ENCODE data around the gene F11.

F11 gene

GRCh38 chr4:186329372-186329771 is 63.4 kb downstream of the F11 start:
- H3K9ac ChIP-seq (ENCODE audit: low read depth, low read length, poor library complexity): no peak overlapping the region
- H2AK5ac ChIP-seq (ENCODE audit: low read depth, low read length): no peak overlapping the region
- no peaks in the 10 kb centered on the region for H3K79me1 ChIP-seq (ENCODE audit: low read depth, low read length)
- no peak overlapping the region for H2AFZ ChIP-seq (ENCODE audit: low read length)
- no peak overlapping the region for H3K14ac ChIP-seq (ENCODE audit: low read length)
- no peak overlapping the region for H2BK15ac ChIP-seq (ENCODE audit: low read length)
- H2BK5ac ChIP-seq (ENCODE audit: low read length): no peak overlapping the region
- DNase-seq (ENCODE audit: low spot score): no peak
- no peak overlapping the region for H3K18ac ChIP-seq (ENCODE audit: low read length)
- peaks cover 0 to 7% of the 10 kb centered on the region in 2 donors for H3K9me3 ChIP-seq (replicated peaks in 1 of 2; ENCODE audit: control insufficient read depth in 2 of 2, insufficient read depth in 1 of 2, low read depth in 1 of 2, low read length in 2 of 2)
- H3K27ac ChIP-seq (replicated peaks; ENCODE audit: low read length): no peak overlapping the region
- H4K8ac ChIP-seq (ENCODE audit: low read depth, low read length): no peak overlapping the region
- H2BK120ac ChIP-seq (ENCODE audit: low read depth, low read length): no peak overlapping the region
- H2BK12ac ChIP-seq (ENCODE audit: low read length): no peak overlapping the region
- H3K23ac ChIP-seq (ENCODE audit: low read depth, low read length, poor library complexity): no peak overlapping the region
- no peaks in the 10 kb centered on the region for H3K27me3 ChIP-seq (ENCODE audit: control insufficient read depth in 3 of 3, insufficient read depth in 3 of 3, low read depth in 1 of 3, low read length in 3 of 3)
- H4K91ac ChIP-seq (ENCODE audit: low read depth, low read length, poor library complexity): no peak overlapping the region
- no CpG with 5 or more reads among the region's 15 CpGs for WGBS, 2 donors (ENCODE audit: extremely low coverage in 2 of 2, insufficient read length in 2 of 2, insufficient replicate concordance in 1 of 2)
- no peak overlapping the region for H3K4me2 ChIP-seq (ENCODE audit: insufficient read depth, low read length, poor library complexity, severe bottlenecking)
- H3K4me1 ChIP-seq (ENCODE audit: control insufficient read depth in 2 of 2, insufficient read depth in 1 of 2, low read depth in 1 of 2, low read length in 2 of 2): no peaks in the 10 kb centered on the region
- no peak overlapping the region for H3K4ac ChIP-seq (ENCODE audit: low read length)
- H3K4me3 ChIP-seq (ENCODE audit: low read length in 2 of 2): peak overlapping the region in 1 of 2 donors; percentile 49
- no peaks in the 10 kb centered on the region for H3K36me3 ChIP-seq (replicated peaks in 1 of 2; ENCODE audit: control insufficient read depth in 2 of 2, insufficient read depth in 2 of 2, low read length in 2 of 2)

GRCh38 chr4:186330368-186330767 is 64.4 kb downstream of the F11 start:
- no peak overlapping the region for H3K4me2 ChIP-seq (ENCODE audit: insufficient read depth, low read length, poor library complexity, severe bottlenecking)
- H3K9ac ChIP-seq (ENCODE audit: low read depth, low read length, poor library complexity): no peak overlapping the region
- no peak overlapping the region for H2BK120ac ChIP-seq (ENCODE audit: low read depth, low read length)
- H3K36me3 ChIP-seq (replicated peaks in 1 of 2; ENCODE audit: control insufficient read depth in 2 of 2, insufficient read depth in 2 of 2, low read length in 2 of 2): no peaks in the 10 kb centered on the region
- H3K4me3 ChIP-seq (ENCODE audit: low read length in 2 of 2): no peak overlapping the region
- 100% methylated on average over 1 of the region's 3 CpGs for WGBS, 2 donors (ENCODE audit: extremely low coverage in 2 of 2, insufficient read length in 2 of 2, insufficient replicate concordance in 1 of 2)
- H4K91ac ChIP-seq (ENCODE audit: low read depth, low read length, poor library complexity): no peak overlapping the region
- no peak overlapping the region for H3K23ac ChIP-seq (ENCODE audit: low read depth, low read length, poor library complexity)
- H3K27ac ChIP-seq (replicated peaks; ENCODE audit: low read length): no peak overlapping the region
- no peak for DNase-seq (ENCODE audit: low spot score)
- no peak overlapping the region for H3K14ac ChIP-seq (ENCODE audit: low read length)
- H3K27me3 ChIP-seq (ENCODE audit: control insufficient read depth in 3 of 3, insufficient read depth in 3 of 3, low read depth in 1 of 3, low read length in 3 of 3): no peaks in the 10 kb centered on the region
- H2AFZ ChIP-seq (ENCODE audit: low read length): no peak overlapping the region
- H2BK12ac ChIP-seq (ENCODE audit: low read length): no peak overlapping the region
- H2BK5ac ChIP-seq (ENCODE audit: low read length): no peak overlapping the region
- no peaks in the 10 kb centered on the region for H3K79me1 ChIP-seq (ENCODE audit: low read depth, low read length)
- no peak overlapping the region for H4K8ac ChIP-seq (ENCODE audit: low read depth, low read length)
- no peak overlapping the region for H2AK5ac ChIP-seq (ENCODE audit: low read depth, low read length)
- no peak overlapping the region for H3K18ac ChIP-seq (ENCODE audit: low read length)
- H3K4ac ChIP-seq (ENCODE audit: low read length): no peak overlapping the region
- H3K4me1 ChIP-seq (ENCODE audit: control insufficient read depth in 2 of 2, insufficient read depth in 1 of 2, low read depth in 1 of 2, low read length in 2 of 2): no peaks in the 10 kb centered on the region
- H3K9me3 ChIP-seq (replicated peaks in 1 of 2; ENCODE audit: control insufficient read depth in 2 of 2, insufficient read depth in 1 of 2, low read depth in 1 of 2, low read length in 2 of 2): peaks cover 0 to 7% of the 10 kb centered on the region in 2 donors
- H2BK15ac ChIP-seq (ENCODE audit: low read length): no peak overlapping the region

GRCh38 chr4:186335793-186336192 is 69.8 kb downstream of the F11 start:
- Histone ChIP-seq H3K4ac (ENCODE audit: low read length) (no peak overlapping the region), H3K4me1 (ENCODE audit: control insufficient read depth in 2 of 2, insufficient read depth in 1 of 2, low read depth in 1 of 2, low read length in 2 of 2) (no peaks in the 10 kb centered on the region), H4K8ac (ENCODE audit: low read depth, low read length) (no peak overlapping the region), H2BK12ac (ENCODE audit: low read length) (no peak overlapping the region), H3K27ac (replicated peaks; ENCODE audit: low read length) (no peak overlapping the region), H3K4me2 (ENCODE audit: insufficient read depth, low read length, poor library complexity, severe bottlenecking) (no peak overlapping the region), H3K9ac (ENCODE audit: low read depth, low read length, poor library complexity) (no peak overlapping the region), H3K14ac (ENCODE audit: low read length) (no peak overlapping the region), H4K91ac (ENCODE audit: low read depth, low read length, poor library complexity) (no peak overlapping the region), H3K27me3 (ENCODE audit: control insufficient read depth in 3 of 3, insufficient read depth in 3 of 3, low read depth in 1 of 3, low read length in 3 of 3) (no peaks in the 10 kb centered on the region), H2AFZ (ENCODE audit: low read length) (no peak overlapping the region), H3K23ac (ENCODE audit: low read depth, low read length, poor library complexity) (no peak overlapping the region), H3K79me1 (ENCODE audit: low read depth, low read length) (no peaks in the 10 kb centered on the region), H2BK120ac (ENCODE audit: low read depth, low read length) (no peak overlapping the region), H2BK15ac (ENCODE audit: low read length) (no peak overlapping the region), H2AK5ac (ENCODE audit: low read depth, low read length) (no peak overlapping the region), H2BK5ac (ENCODE audit: low read length) (no peak overlapping the region), H3K9me3 (replicated peaks in 1 of 2; ENCODE audit: control insufficient read depth in 2 of 2, insufficient read depth in 1 of 2, low read depth in 1 of 2, low read length in 2 of 2) (peaks cover 0 to 2% of the 10 kb centered on the region in 2 donors), H3K18ac (ENCODE audit: low read length) (no peak overlapping the region), H3K36me3 (replicated peaks in 1 of 2; ENCODE audit: control insufficient read depth in 2 of 2, insufficient read depth in 2 of 2, low read length in 2 of 2) (no peaks in the 10 kb centered on the region), H3K4me3 (ENCODE audit: low read length in 2 of 2) (no peak overlapping the region)
- no peak for DNase-seq (ENCODE audit: low spot score)
- WGBS, 2 donors (ENCODE audit: extremely low coverage in 2 of 2, insufficient read length in 2 of 2, insufficient replicate concordance in 1 of 2): no CpG with 5 or more reads among the region's 1 CpG

Measured in neuronal stem cell (in vitro differentiated cells).